ENCODE measurements around the gene FOXI2.

The FOXI2 gene

DNA sequence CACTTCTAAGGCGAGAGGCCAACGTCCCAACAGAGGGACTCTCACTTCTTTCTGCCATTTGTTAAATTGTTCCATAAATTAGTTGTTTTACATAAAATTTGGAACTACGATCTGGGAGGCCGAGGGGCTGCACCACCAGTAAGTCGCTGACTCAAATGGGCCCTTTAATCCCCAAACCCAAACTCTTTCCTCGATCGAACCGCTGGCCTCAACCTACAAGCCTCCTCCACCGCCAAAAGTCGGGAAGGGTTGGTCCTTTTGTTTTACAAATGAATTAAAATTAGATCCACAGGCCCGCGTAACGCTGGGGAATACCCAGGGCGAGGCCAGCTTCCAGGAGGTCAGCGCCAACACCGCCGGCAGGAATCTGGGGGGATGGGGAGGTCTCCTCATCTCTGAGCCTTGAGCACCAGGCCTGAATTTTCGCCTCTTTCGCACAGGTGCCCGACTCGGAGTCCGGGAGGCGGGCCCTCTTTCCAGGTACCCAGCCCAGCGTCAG is 1.2 kb upstream of the FOXI2 start:
- H3K9me3 Mint-ChIP-seq, result peaks cover 9% of the 10 kb centered on the region
- peaks cover 5% of the 10 kb centered on the region for H3K4me1 Mint-ChIP-seq (ENCODE audit: low read depth)
- no peak overlapping the region for H3K4me3 Mint-ChIP-seq
- intact Hi-C loops (cut with micrococcal nuclease), result no loop called here
- no peak overlapping the region for H3K27ac Mint-ChIP-seq
- no peaks in the 10 kb centered on the region for H3K36me3 Mint-ChIP-seq (ENCODE audit: low read depth)
- peaks cover 72% of the 10 kb centered on the region for H3K27me3 Mint-ChIP-seq

DNA sequence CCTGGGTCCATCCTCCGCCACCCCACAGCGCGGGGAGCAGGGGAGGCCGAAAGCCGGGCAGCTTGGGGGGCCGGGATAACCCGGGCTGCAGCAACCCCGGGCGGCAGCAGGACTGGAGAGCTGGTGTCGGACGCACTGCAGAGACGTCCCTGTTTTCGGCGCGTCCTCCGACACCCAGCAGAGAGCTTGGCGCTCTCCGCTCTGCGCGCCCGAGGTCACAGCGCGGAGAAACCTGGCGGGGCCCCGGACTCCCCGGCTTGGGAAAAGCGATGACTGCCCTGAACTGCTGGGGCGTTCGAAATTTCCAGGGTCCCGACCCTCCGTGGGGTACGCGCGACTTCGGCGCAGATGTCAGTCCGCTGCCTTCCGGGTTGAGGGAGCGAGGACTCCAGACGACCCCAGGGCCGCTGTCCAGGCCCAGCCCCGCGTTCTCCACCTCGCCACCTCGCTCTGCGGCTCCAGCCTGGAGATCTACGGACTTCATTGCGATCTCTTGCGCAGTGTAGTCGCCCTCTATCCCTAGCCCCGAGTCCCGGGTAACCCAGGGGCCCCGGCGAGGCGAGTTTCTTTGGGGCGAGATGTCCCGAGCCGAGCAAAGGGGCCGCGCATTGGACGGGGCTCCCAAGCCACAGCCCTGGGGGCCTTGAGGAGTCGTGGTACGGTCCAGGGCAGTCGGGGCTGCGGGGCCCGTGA is 617 bp upstream of the FOXI2 start:
- H3K9me3 Mint-ChIP-seq, result peaks cover 9% of the 10 kb centered on the region
- H3K4me1 Mint-ChIP-seq (ENCODE audit: low read depth), result peaks cover 5% of the 10 kb centered on the region
- H3K27me3 Mint-ChIP-seq, result peaks cover 72% of the 10 kb centered on the region
- H3K36me3 Mint-ChIP-seq (ENCODE audit: low read depth), result no peaks in the 10 kb centered on the region
- intact Hi-C loops (cut with micrococcal nuclease), result no loop called here
- H3K4me3 Mint-ChIP-seq, result no peak overlapping the region
- H3K27ac Mint-ChIP-seq, result no peak overlapping the region

DNA sequence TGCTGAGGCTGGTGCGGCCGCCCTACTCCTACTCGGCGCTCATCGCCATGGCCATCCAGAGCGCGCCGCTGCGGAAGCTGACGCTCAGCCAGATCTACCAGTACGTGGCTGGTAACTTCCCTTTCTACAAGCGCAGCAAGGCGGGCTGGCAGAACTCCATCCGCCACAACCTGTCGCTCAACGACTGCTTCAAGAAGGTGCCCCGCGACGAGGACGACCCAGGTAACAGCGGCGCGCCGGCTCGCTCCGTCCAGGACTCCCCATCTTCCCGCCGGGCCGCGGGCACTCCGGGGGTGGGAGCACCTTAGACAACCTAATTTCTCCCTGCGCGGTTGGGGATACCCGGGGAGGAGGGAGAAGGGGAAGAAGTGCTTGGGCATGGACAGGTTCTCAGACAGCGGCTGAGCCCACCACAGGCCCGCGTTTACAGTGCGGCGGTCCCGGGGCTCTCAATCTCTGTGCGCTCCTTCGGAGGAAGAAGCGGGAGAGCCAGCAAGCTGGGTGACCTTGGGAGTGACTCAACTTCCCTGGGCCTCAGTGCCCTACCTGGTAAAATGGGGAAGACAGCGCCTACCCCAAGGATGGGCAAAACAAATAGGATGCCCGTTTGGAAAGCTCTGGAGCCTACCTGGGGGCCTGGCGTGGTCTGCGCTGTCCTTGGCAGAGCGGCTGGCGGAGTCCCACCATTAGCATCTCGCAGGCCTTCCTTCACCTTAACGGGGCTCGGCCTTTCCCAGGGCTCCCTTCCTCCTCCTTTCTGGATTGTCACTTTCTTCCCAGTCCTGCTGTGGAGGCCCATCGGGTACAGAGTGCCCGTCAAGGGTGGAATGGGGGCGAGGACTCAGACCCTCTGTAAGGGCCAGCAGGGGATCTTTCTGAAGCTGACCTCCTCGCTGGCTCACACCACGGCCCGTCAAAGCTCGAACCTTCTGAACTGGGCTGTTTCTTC is 852 bp downstream of the FOXI2 start:
- Mint-ChIP-seq H3K4me3 (peak overlapping the region; percentile 18), H3K9me3 (peaks cover 9% of the 10 kb centered on the region), H3K27ac (no peak overlapping the region), H3K4me1 (ENCODE audit: low read depth) (peaks cover 5% of the 10 kb centered on the region), H3K27me3 (peaks cover 62% of the 10 kb centered on the region), H3K36me3 (ENCODE audit: low read depth) (no peaks in the 10 kb centered on the region)
- intact Hi-C loops (cut with micrococcal nuclease), result no loop called here

DNA sequence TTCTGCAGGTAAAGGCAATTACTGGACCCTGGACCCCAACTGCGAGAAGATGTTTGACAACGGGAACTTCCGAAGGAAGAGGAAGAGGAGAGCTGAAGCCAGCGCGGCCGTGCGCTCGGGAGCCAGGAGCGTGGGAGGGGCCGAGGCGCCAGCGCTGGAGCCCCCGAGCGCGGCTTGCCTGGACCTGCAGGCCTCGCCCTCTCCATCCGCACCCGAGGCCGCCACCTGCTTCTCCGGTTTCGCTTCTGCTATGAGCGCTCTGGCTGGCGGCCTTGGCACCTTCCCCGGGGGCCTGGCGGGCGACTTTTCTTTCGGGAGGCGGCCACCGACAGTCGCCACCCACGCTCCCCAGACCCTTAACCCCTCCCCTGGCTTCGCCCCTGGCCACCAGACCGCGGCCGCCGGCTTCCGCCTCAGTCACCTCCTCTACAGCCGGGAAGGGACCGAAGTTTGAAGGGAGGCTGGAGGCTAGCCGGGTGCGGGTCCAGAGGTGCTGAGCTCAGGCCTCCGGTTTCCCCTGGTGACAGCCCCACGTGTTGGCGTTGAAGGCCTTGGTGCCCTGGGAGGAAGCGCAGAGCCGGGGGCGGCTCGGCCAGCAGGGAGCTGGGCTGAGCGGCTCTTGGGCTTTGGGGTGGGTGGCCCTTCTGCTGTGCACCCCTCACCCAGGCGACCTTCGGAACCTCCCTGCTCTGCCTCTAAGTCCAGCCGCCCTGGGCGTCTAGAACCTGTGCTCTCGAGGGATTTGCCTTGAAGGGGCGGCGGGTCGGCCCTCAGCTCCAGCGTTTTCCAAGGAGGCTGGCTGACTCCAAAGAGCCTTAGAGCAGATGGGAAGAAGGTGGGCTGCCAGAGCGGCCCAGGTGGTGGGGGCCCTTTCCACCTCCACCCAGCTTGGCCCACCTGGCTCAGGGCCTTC is 1.8 kb downstream of the FOXI2 start:
- H3K27me3 Mint-ChIP-seq, result peaks cover 53% of the 10 kb centered on the region
- H3K4me3 Mint-ChIP-seq, result no peak overlapping the region
- H3K36me3 Mint-ChIP-seq (ENCODE audit: low read depth), result no peaks in the 10 kb centered on the region
- H3K9me3 Mint-ChIP-seq, result peaks cover 9% of the 10 kb centered on the region
- intact Hi-C loops (cut with micrococcal nuclease), result no loop called here
- no peak overlapping the region for H3K27ac Mint-ChIP-seq
- H3K4me1 Mint-ChIP-seq (ENCODE audit: low read depth), result peaks cover 5% of the 10 kb centered on the region

DNA sequence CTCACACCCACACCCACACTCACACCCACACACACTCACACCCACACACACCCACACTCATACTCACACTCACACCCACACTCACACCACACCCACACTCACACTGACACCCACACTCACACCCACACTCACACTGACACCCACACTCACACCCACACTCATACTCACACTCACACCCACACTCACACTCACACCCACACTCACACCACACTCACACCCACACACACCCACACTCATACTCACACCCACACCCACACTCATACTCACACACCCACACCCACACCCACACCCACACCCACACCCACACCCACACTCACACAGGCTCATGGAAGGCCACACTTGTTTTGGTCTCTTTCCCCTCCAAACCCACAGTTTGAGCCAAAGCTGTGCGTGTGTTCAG is 2.9 kb downstream of the FOXI2 start:
- no peaks in the 10 kb centered on the region for H3K36me3 Mint-ChIP-seq (ENCODE audit: low read depth)

DNA sequence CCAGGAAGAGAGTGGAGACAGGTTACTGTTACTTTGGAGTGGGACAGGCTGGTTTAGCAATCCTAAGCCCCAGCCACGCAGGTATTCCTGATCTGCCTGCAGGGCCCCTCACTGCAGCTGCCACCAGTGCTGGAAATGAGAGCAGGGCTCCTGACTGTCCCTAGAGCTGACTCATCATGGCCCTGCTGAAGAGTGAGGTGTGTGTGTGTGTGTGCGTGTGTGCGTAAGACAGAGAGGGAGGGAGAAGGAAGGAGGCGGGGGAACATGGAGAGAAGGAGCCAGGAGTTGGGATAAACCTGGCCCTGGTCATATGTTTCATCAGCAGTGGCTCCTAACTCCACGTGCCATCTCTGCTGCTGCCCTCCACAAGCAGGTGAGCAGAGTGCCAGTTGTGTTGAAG is 3.6 kb downstream of the FOXI2 start:
- intact Hi-C loops (cut with micrococcal nuclease), result no loop called here
- H3K27me3 Mint-ChIP-seq, result peaks cover 35% of the 10 kb centered on the region
- no peaks in the 10 kb centered on the region for H3K36me3 Mint-ChIP-seq (ENCODE audit: low read depth)
- peaks cover 5% of the 10 kb centered on the region for H3K4me1 Mint-ChIP-seq (ENCODE audit: low read depth)
- H3K4me3 Mint-ChIP-seq, result no peak overlapping the region
- peaks cover 9% of the 10 kb centered on the region for H3K9me3 Mint-ChIP-seq
- H3K27ac Mint-ChIP-seq, result no peak overlapping the region

More for the DNA sequence above, 2.9 kb downstream of the FOXI2 start:
- H3K27ac Mint-ChIP-seq, result no peak overlapping the region
- H3K4me1 Mint-ChIP-seq (ENCODE audit: low read depth), result peaks cover 5% of the 10 kb centered on the region
- H3K27me3 Mint-ChIP-seq, result peaks cover 42% of the 10 kb centered on the region
- H3K4me3 Mint-ChIP-seq, result no peak overlapping the region
- intact Hi-C loops (cut with micrococcal nuclease), result no loop called here
- H3K9me3 Mint-ChIP-seq, result peaks cover 9% of the 10 kb centered on the region

DNA sequence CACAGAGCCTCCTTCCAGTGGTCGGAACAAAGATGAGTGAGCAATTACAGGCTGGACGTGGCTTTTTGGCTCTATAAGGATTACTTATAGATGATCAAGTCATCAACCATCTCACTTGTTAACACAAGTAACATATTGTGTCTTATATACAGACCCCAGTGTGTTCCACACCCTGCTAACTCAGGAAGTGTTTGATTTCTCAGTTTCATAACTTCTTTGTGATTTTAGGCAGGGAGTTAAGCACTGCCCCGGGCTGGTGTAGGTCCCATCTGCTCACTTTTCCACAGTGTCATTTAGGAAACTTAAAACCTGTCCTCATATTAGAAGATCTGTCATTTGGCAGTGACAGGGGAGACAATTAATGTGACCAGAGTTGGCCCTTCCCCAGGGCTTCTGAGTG is 6.2 kb downstream of the FOXI2 start:
- no peak overlapping the region for H3K4me3 Mint-ChIP-seq
- no peaks in the 10 kb centered on the region for H3K36me3 Mint-ChIP-seq (ENCODE audit: low read depth)
- no peak overlapping the region for H3K27ac Mint-ChIP-seq
- peaks cover 13% of the 10 kb centered on the region for H3K27me3 Mint-ChIP-seq
- intact Hi-C loops (cut with micrococcal nuclease), result no loop called here
- no peaks in the 10 kb centered on the region for H3K4me1 Mint-ChIP-seq (ENCODE audit: low read depth)
- H3K9me3 Mint-ChIP-seq, result peaks cover 10% of the 10 kb centered on the region

DNA sequence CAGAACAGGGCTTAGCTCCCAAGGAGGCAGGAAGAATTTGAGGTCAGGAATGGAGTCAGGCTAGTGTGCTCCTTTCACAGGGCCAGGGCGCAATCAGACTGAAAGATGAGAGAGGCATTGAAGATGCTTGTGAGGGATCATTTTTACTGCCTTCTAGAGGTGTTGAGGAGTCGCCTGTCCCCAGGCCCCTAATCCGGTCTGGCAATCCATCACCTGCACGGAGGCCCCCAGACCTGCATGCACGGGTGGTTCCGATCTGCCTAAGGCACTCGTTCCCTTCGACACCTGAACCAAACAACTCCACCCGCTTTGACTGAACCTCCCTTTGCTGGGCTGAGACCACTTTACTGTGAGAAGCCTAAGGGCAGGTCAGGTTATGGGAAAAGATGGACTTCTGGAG is 8.0 kb downstream of the FOXI2 start:
- Mint-ChIP-seq H3K27ac (no peak overlapping the region), H3K4me1 (ENCODE audit: low read depth) (no peaks in the 10 kb centered on the region), H3K9me3 (peaks cover 17% of the 10 kb centered on the region), H3K36me3 (ENCODE audit: low read depth) (no peaks in the 10 kb centered on the region), H3K27me3 (peaks cover 3% of the 10 kb centered on the region), H3K4me3 (no peak overlapping the region)
- intact Hi-C loops (cut with micrococcal nuclease), result no loop called here

DNA sequence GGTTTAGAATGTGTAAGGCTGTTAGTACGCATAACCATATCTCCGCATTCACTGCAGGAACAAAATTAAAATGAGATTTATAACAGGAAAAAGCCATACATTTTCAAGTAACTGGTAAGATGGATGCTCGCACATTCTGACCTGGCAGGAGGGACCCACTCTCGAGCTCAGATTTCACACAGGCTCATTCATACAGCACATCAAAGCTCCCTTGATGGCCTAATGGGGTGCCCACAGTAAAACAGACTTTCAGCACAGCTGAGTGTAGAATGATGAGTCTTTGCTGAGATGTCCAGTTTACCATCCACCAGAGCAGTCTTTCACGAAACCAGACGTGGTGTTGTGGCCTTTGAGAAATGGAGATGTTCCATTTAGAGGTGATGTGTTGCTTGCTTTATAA is 8.9 kb downstream of the FOXI2 start:
- no peaks in the 10 kb centered on the region for H3K36me3 Mint-ChIP-seq (ENCODE audit: low read depth)
- H3K4me1 Mint-ChIP-seq (ENCODE audit: low read depth), result no peaks in the 10 kb centered on the region
- H3K27ac Mint-ChIP-seq, result no peak overlapping the region
- no peak overlapping the region for H3K4me3 Mint-ChIP-seq
- peaks cover 13% of the 10 kb centered on the region for H3K9me3 Mint-ChIP-seq
- intact Hi-C loops (cut with micrococcal nuclease), result no loop called here
- H3K27me3 Mint-ChIP-seq, result peaks cover 1% of the 10 kb centered on the region

DNA sequence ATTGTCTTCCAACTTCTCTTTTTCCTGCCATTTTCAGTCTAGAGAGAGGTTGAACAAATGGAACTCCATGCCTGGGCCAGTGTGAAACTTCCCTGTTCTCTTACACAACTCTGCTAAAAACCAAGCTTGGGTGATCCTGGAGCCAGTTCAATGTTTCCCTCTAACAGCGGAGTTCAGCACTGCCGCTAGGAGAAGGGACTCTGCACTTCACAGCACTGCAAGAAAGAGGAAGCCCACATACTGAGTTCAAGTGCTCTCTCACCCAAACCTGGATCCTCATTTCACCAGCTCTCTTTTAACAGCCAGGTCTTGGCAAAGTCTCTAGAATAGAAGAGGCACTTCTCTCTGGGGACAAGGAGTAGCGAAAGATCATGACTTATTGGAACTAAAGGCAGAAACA is 18.8 kb downstream of the FOXI2 start:
- no peak overlapping the region for H3K27ac Mint-ChIP-seq
- peaks cover 11% of the 10 kb centered on the region for H3K4me1 Mint-ChIP-seq (ENCODE audit: low read depth)
- intact Hi-C loops (cut with micrococcal nuclease), result loop anchor here (2.0 kb wide), 1 partner anchor 31 kb away; no protein-coding TSS in a partner anchor
- H3K36me3 Mint-ChIP-seq (ENCODE audit: low read depth), result no peaks in the 10 kb centered on the region
- peaks cover 9% of the 10 kb centered on the region for H3K27me3 Mint-ChIP-seq
- no peaks in the 10 kb centered on the region for H3K9me3 Mint-ChIP-seq
- no peak overlapping the region for H3K4me3 Mint-ChIP-seq

DNA sequence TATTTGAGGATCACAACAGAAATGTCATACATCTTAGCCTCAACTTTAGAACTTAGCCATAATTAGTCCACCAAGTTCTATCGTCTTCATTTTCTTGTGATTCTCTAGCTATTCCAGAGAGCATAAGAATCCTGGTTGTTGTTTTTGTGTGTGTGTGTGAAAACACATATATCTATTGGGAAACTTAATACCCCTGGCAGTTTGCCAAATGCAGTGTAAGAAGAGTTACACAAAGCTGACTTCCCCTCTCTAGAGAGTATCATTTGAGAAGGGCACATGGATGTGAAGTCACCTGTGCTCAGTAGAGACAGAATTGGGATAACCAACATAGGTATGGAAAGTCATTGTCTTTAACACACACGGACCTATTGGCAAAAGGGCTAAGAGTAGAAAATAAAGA is 19.3 kb downstream of the FOXI2 start:
- Mint-ChIP-seq H3K27ac (no peak overlapping the region), H3K27me3 (peaks cover 9% of the 10 kb centered on the region), H3K36me3 (ENCODE audit: low read depth) (no peaks in the 10 kb centered on the region), H3K4me3 (no peak overlapping the region), H3K9me3 (no peaks in the 10 kb centered on the region), H3K4me1 (ENCODE audit: low read depth) (peaks cover 11% of the 10 kb centered on the region)
- intact Hi-C loops (cut with micrococcal nuclease), result loop anchor here (2.0 kb wide), 1 partner anchor 31 kb away; no protein-coding TSS in a partner anchor

DNA sequence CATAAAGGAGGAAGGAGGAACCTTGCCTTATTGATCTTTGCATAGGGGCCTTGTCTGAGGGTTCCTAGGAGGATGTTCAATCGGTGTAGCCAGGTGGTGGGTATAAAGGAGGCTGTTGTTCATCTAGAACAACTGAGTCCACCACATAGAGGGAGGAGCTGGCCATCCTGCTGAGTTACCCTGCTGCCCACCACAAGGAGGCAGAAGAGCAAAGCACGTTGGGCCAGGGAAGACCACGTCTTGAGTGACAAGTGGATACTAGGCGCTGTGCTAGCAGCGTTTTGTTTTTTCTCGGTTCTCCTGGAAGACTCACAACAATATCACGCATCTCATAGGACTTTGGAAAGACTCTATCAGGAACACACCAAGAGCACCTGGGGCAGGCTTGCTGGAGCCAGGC is 20.0 kb downstream of the FOXI2 start:
- Mint-ChIP-seq H3K27ac (no peak overlapping the region), H3K4me1 (ENCODE audit: low read depth) (peaks cover 11% of the 10 kb centered on the region), H3K4me3 (no peak overlapping the region), H3K27me3 (peaks cover 13% of the 10 kb centered on the region), H3K36me3 (ENCODE audit: low read depth) (no peaks in the 10 kb centered on the region), H3K9me3 (no peaks in the 10 kb centered on the region)
- intact Hi-C loops (cut with micrococcal nuclease), result loop anchor here (2.0 kb wide), 1 partner anchor 32 kb away; no protein-coding TSS in a partner anchor

DNA sequence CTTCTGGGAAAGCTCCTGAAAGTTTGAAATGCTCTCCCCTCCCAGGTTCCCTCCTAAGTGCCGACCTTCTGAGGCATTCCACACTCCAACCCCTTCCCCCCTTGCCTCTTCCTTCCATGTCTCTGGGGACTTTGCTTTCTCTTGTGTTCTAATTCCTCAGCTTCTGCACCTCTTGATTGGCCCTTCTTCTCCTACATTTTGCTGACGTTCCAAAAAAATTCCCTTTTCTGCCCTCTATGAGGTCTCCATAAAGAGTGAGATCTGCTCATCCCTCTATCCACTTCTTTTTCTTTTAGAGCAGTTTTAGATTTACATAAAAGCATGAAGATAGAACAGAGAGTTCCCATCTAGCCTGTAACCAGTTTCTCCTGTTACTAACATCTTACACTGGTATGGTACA is 22.3 kb downstream of the FOXI2 start:
- peaks cover 11% of the 10 kb centered on the region for H3K4me1 Mint-ChIP-seq (ENCODE audit: low read depth)
- intact Hi-C loops (cut with micrococcal nuclease), result no loop called here
- no peak overlapping the region for H3K27ac Mint-ChIP-seq
- no peaks in the 10 kb centered on the region for H3K9me3 Mint-ChIP-seq
- H3K36me3 Mint-ChIP-seq (ENCODE audit: low read depth), result no peaks in the 10 kb centered on the region
- H3K4me3 Mint-ChIP-seq, result no peak overlapping the region
- H3K27me3 Mint-ChIP-seq, result peaks cover 12% of the 10 kb centered on the region
